Body of pancreas (tissue), 4 donors: Measurements from ENCODE around the gene CLEC5A. TPM values are rescaled to one million over a fixed set of nuclear protein-coding genes. Genes with fewer than 3 reads are reported as not detected.

Experiments used
- ATAC-seq: fragments of 150-250 bp; one replicate; pipeline ENCODE4 v1.9.1; 2016
- DNase-seq, 4 donors: peaks; one replicate each; pipeline ENCODE4 v3.0.0-alpha.2; 2019
- H3K27ac ChIP-seq, 4 donors: fragments of 200-600 bp; sonication (generic); 1 replicate in 3 of 4; 2 replicates in 1 of 4; pipeline versions ENCODE4 v1.5.1 to v1.6.1; 2016 to 2019; ENCODE audit warnings: mild to moderate bottlenecking in 1 of 4, mixed read lengths in 1 of 4, moderate library complexity in 1 of 4
- H3K27me3 ChIP-seq, 2 donors: fragments of 200-600 bp; sonication (generic); one replicate each; pipeline ENCODE4 v1.6.0; 2016; ENCODE audit warnings: mild to moderate bottlenecking in 1 of 2
- H3K36me3 ChIP-seq, 2 donors: fragments of 200-600 bp; sonication (generic); replicated peaks in 1 of 2; 2 replicates each; pipeline ENCODE4 v1.5.1; 2016; ENCODE audit warnings: low read depth in 2 of 2; ENCODE audit not compliant: insufficient read depth in 1 of 2
- H3K4me1 ChIP-seq: fragments of 200-600 bp; sonication (generic); one replicate; pipeline ENCODE4 v1.6.0; 2016
- H3K4me3 ChIP-seq, 2 donors: fragments of 200-600 bp; sonication (generic); 1 replicate in 1 of 2; 2 replicates in 1 of 2; pipeline ENCODE4 v1.5.1; 2016 to 2019
- H3K9me3 ChIP-seq, 3 donors: fragments of 200-600 bp; sonication (generic); 1 replicate in 2 of 3; 2 replicates in 1 of 3; pipeline ENCODE4 v1.5.1; 2016
- CTCF ChIP-seq, 7 experiments: fragments of 450-650 bp in 4 of 7; fragments of 200-600 bp in 3 of 7; sonication (generic) in 3 of 7; IDR thresholded peaks; one replicate each; pipeline ENCODE4 v1.5.1; 2016 to 2019; ENCODE audit warnings: antibody characterized with exemption in 7 of 7
- POLR2A ChIP-seq, 3 donors: fragments of 450-650 bp; IDR thresholded peaks; one replicate each; pipeline ENCODE4 v1.6.1; 2016; ENCODE audit warnings: antibody characterized with exemption in 3 of 3, mild to moderate bottlenecking in 2 of 3
- WGBS, 2 donors: methylation state at CpG; one replicate each; pipeline ENCODE4 v1.1.5; 2017; 5-methylcytosine and 5-hydroxymethylcytosine counted together
- intact Hi-C: fragments of 100-400 bp; cut with DNase I; formaldehyde crosslinking; loops from one replicate; pipeline ENCODE4 v1.15.1; 2023
- total RNA-seq, 2 donors: library from RNA; depleted of rRNA; stranded (reverse); fragments of >200 nt; gene quantifications; one replicate each; pipeline ENCODE4 v1.1.0, GENCODE V29; 2016

Gene CLEC5A
- 1 to 10 TPM in 1 of 2 donors, under 1 TPM in 1; 0.99 to 1.6 TPM for total RNA-seq

GRCh38 chr7:141946796-141947195, at the start of gene CLEC5A:
TSS of gene CLEC5A (minus strand) at chr7:141946974. CDS start at chr7:141946292, 682 bp downstream.
- intact Hi-C loops, result no loop called here
- Histone ChIP-seq H3K4me3 (no peak within 1 kb of the TSS), H3K9me3 (no peaks in the 10 kb centered on the region), H3K4me1 (no peaks in the 10 kb centered on the region), H3K27ac (no peak within 1 kb of the TSS), H3K36me3 (no peaks in the 10 kb centered on the region), H3K27me3 (no peaks in the 10 kb centered on the region)
- TF ChIP-seq POLR2A (IDR thresholded peaks at IDR 0.05), result no peak
- no peak for TF ChIP-seq CTCF (IDR thresholded peaks at IDR 0.05)
- 73 to 78% methylated on average over 3 of the region's 3 CpGs for WGBS, 2 donors
- ATAC-seq (no peak), DNase-seq (no peak)

GRCh38 chr7:141993354-141993753, 46.6 kb upstream of the CLEC5A start:
- intact Hi-C loops, result no loop called here
- Histone ChIP-seq H3K27me3 (no peaks in the 10 kb centered on the region), H3K4me1 (no peaks in the 10 kb centered on the region), H3K9me3 (no peaks in the 10 kb centered on the region), H3K36me3 (no peaks in the 10 kb centered on the region), H3K4me3 (no peak overlapping the region), H3K27ac (no peak overlapping the region)
- 88 to 94% methylated on average over 1 of the region's 1 CpG for WGBS, 2 donors
- TF ChIP-seq POLR2A (IDR thresholded peaks at IDR 0.05) (no peak), CTCF (IDR thresholded peaks at IDR 0.05) (no peak)
- ATAC-seq (no peak), DNase-seq (no peak)

DNA sequence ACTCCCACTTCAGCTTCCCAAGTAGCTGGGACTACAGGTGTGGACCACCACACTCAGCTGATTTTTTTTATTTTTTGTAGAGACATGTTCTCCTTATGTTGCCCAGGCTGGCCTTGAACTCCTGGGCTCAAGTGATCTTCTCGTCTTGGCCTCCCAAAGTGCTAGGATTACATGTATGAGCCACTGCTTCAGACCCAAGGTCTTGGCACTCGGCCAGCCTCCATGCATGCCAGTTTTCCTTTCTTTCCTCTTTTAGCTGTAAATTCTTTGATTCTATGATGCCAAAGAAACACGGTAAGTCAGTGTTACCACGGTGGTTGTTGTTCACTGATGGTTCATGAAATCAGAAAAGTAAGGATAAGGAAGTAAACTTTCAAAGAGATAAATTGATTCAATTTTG, 45.9 kb upstream of the CLEC5A start:
- Histone ChIP-seq H3K4me3 (no peak overlapping the region), H3K27ac (no peak overlapping the region), H3K27me3 (no peaks in the 10 kb centered on the region), H3K36me3 (no peaks in the 10 kb centered on the region), H3K4me1 (no peaks in the 10 kb centered on the region), H3K9me3 (no peaks in the 10 kb centered on the region)
- intact Hi-C loops, result no loop called here
- peak in 1 of 4 donors; percentile 26 for DNase-seq
- 60 to 63% methylated on average over 4 of the region's 4 CpGs for WGBS, 2 donors
- no peak for TF ChIP-seq CTCF (IDR thresholded peaks at IDR 0.05)
- no peak for TF ChIP-seq POLR2A (IDR thresholded peaks at IDR 0.05)
- ATAC-seq, result no peak

DNA sequence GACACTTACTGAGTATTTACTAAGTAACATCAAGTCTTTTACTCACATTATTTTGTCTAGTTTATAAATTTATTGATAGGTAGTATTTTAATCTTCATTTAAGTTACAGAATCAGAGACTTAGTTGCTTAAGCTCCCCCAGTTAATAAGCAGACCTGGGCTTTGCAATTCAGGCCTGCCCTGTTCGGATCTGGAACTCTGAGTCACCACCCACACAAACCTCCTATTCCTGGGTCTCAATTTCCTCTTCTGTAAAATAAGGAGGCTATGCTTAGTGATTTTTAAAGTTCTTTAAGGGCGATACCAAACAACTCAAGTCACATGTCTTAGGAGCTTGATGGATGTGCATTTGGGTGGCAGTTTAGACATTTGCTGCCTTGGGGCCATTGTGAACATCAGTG, 45.4 kb upstream of the CLEC5A start:
- H3K4me1 ChIP-seq, result no peaks in the 10 kb centered on the region
- 84% methylated on average over 2 of the region's 2 CpGs for WGBS, 2 donors
- DNase-seq (no peak), ATAC-seq (no peak)
- no peak overlapping the region for H3K27ac ChIP-seq
- no peaks in the 10 kb centered on the region for H3K9me3 ChIP-seq
- no peaks in the 10 kb centered on the region for H3K27me3 ChIP-seq
- no peaks in the 10 kb centered on the region for H3K36me3 ChIP-seq
- no peak overlapping the region for H3K4me3 ChIP-seq
- intact Hi-C loops, result no loop called here
- TF ChIP-seq POLR2A (IDR thresholded peaks at IDR 0.05) (no peak), CTCF (IDR thresholded peaks at IDR 0.05) (no peak)

DNA sequence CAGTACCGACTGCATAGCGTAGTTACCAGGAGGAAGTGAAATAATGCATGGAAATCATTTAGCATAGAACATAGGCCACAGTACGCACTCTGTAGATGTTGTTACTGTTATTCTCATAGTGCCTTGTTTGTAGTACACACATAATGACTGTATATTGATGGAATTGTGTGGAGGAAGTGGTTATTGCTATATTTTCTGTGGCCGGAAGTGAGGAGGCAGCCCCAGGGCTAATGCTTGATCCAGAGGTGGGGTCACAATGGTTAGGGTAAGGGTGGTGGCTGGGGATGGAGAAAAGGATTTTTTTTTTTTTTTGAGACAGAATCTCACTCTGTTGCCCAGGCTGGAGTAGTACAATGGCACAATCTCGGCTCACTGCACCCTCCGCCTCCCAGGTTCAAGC, 44.4 kb upstream of the CLEC5A start:
- H3K9me3 ChIP-seq, result no peaks in the 10 kb centered on the region
- intact Hi-C loops, result no loop called here
- 80 to 93% methylated on average over 6 of the region's 6 CpGs for WGBS, 2 donors
- no peak for TF ChIP-seq CTCF (IDR thresholded peaks at IDR 0.05)
- TF ChIP-seq POLR2A (IDR thresholded peaks at IDR 0.05), result no peak
- no peak for ATAC-seq
- H3K4me3 ChIP-seq, result no peak overlapping the region
- no peak overlapping the region for H3K27ac ChIP-seq
- H3K4me1 ChIP-seq, result no peaks in the 10 kb centered on the region
- no peaks in the 10 kb centered on the region for H3K27me3 ChIP-seq
- H3K36me3 ChIP-seq, result no peaks in the 10 kb centered on the region
- DNase-seq, result no peak
